HG02610 (cell line): ENCODE measurements around the gene RARB.

Experiments
- ATAC-seq: cut with Tn5 transposase; IDR thresholded peaks from one replicate; pipeline ENCODE4 v1.9.1; 2021; ENCODE audit warnings: mild to moderate bottlenecking, moderate library complexity; ENCODE audit not compliant: unreplicated experiment

RARB gene

DNA sequence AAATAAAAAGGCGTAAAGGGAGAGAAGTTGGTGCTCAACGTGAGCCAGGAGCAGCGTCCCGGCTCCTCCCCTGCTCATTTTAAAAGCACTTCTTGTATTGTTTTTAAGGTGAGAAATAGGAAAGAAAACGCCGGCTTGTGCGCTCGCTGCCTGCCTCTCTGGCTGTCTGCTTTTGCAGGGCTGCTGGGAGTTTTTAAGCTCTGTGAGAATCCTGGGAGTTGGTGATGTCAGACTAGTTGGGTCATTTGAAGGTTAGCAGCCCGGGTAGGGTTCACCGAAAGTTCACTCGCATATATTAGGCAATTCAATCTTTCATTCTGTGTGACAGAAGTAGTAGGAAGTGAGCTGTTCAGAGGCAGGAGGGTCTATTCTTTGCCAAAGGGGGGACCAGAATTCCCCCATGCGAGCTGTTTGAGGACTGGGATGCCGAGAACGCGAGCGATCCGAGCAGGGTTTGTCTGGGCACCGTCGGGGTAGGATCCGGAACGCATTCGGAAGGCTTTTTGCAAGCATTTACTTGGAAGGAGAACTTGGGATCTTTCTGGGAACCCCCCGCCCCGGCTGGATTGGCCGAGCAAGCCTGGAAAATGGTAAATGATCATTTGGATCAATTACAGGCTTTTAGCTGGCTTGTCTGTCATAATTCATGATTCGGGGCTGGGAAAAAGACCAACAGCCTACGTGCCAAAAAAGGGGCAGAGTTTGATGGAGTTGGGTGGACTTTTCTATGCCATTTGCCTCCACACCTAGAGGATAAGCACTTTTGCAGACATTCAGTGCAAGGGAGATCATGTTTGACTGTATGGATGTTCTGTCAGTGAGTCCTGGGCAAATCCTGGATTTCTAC, at the start of gene RARB:
TSS of gene RARB (plus strand) at position 322 of the 847 bp plus-strand sequence. CDS start at position 791, 469 bp downstream.
- no peak for ATAC-seq

DNA sequence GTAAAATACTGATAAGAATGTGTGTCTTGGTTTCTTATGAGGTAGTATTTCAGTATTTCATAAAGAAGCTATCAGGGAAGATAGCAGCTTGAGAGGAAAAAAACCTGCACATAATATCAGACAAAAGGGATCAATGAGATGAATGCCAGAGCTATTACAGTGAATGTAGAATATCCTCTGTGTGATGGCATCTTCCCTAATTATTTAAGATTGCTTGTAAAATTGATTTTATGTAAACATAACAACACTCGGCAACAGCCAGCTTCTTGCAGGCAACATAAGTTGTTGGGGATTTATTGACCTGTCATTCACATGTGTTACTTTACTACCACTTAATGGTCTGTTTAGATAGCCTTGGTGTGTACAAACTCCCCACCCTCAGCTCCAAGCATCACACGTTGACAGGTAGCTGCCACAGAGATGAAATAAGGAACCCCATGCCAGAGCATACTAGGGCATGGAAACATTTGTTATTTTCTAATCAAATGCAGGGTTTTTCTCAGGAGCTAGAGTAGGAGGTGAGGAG, 49.2 kb upstream of the RARB start:
- no peak for ATAC-seq

DNA sequence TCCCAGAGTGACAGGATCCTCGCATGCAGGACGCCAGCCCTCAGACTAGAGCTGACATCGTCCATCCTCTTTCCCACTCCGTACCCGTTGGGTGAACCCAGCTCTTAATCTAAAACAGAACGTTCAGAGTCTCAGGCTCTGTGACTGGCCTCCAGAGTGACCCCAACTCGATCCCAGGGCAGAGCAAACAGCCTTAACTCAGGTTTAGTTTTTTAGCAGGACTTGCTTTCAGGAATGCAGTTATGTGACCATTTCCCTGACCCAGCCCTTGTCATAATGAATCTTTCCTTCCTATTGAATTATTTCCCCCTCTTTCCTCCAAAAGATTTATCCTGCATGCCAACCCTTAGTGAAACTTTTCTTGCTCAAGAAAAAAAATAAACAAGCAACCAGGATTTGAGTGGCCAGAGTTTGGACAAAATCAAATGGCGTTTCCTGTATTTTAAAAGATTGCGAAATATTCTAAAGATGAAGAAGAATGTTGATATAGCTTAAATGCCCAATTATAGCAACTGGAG, 47.8 kb upstream of the RARB start:
- ATAC-seq = no peak

DNA sequence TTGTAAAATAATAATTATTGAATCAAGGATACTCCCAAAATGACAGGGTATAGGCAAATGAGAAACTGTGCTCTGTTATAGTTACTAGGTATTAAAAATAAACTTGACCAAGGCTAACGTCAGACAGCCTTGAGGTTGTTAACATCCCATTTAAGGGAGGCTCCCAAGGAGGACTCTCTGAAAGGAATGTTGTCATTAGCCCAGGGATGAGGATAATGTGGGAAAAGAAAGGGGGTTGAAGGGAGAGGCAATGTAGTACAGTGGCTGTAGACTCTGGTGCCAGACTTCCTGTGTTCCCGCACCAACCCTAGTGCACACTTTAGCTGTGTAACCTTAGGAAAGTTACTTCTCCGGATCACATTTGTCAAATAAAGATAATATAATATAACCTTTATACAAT, 47.0 kb upstream of the RARB start:
- no peak for ATAC-seq

DNA sequence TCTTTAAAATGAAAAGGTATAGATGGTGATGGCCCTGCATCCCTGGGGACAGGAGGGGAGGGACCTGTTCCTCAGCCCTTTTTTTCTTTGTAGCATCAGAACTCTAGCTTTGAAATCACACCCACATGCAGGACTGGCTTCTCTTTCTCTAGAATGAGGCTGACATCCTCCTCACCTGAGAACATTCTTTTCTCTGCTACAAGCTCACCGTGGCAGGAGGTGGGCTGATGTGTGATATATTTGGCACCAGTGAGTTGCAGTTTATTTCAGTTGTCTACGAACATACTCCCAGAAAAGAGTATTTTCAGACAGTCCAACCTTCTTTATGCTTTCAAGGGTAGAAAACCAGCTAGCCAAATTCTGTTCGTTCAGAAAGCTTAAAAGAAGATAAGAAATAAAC, 43.6 kb upstream of the RARB start:
- no peak for ATAC-seq

DNA sequence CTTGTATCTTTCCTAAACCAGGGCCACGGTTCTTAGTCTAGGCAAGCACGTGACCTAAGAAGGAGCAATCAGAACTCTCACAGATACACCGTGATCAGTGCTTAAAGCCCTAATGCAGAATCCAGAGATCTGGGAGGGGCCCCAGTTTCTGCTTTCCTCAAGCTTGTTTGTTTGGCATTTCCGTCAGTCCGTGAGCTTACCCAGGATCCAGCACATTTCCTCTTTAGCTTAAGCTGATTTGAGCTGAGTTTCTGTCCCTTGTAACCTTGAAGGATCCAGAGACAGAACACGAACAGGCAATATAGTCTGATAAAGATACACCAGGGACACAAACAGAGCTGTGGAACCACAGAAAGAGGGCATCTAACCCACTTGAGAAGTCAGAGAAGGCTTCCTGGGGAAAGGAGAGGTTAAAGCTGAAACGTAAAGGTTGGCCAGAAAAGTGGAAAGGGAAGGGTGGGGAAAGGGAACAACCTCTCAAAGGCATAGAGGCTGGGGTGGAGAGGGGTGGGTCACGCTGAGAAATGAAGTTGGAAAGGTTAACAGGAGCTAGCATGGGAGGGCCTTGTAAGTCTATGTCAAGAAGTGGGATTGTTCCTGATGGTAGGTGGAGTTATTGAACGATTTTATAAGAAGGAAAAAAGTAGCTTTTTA, 42.1 kb upstream of the RARB start:
- no peak for ATAC-seq

DNA sequence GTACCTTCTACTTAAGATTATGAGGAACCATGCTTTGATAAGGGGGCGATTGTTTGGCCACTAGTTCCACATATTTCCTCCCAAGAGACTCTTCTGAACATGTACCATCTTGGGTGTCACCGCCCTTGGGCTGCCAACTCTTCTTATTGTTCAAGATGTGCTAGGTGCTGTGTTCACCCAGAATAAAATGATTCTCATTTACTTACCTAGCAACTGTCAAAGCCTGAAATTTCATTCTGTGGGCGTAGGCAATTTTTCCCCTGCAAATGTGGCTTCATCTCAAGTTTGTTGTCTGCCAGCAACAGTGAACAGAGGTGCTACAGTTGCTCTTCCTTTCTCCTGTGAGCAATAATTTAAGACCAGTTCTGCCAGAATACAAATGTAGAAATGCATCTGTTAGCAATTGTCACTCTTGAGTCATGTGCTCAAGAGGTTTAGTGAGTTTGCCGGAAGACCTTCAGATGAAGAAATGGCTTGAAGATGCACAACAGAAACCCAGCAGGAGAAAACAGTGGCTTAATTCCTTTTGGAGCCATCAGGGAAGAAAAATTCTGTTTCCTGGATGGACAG, 41.3 kb upstream of the RARB start:
- no peak for ATAC-seq

DNA sequence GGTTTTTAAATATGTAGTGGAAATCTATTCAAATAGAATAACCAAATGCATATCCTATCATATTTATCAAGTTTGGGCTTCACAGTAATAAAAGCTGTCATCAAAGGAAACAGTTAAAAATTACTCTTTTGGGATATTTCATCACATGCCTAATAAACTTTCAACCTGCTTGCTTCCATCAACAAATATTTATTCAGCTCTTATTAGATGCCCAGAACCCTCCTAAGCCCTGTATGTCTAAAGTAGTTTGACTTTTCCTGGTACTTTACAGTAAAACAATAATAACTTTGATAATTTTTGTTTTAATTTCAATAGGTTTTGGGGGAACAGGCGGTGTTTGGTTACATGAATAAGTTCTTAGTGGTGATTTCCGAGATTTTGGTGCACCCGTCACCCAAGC, 37.5 kb upstream of the RARB start:
- no peak for ATAC-seq

DNA sequence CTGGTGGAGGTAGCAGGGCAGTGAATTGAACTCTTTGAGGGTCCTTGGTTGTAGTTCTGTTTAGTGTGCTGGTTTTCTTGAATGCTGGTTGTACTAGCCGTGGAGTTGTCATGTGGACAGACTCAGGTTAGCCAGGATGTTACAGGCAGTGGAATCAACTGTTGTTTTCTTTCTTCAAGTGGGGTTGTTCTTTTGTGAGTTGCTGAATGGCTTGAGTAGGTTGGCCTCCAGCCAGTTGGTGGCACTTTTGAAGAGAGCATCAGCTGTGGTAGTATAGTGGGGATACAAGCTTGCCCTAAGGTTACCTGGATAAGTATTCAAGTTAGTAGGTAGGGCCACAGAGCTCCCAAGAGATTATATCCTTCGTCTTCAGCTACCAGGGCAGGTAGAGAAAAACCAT, 31.8 kb upstream of the RARB start:
- no peak for ATAC-seq

DNA sequence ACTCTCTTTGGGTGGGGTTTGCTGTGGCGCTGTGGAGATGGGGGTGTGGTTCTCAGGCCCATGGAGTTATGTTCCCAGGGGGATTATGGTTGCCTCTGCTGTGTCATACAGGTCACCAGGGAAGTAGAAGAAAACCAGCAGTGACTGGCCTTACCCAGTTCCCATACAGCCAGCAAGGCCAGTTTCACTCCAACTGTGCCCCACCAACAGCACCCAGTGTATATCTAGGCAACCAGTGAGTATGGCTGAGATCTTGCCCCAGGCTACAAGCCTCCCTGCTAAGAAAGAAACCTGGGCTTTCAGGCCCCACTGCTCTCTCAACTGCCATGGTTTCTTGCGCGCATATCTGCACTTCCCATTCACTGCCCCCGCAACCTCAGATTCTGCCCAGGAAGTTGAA, 31.4 kb upstream of the RARB start:
- no peak for ATAC-seq

DNA sequence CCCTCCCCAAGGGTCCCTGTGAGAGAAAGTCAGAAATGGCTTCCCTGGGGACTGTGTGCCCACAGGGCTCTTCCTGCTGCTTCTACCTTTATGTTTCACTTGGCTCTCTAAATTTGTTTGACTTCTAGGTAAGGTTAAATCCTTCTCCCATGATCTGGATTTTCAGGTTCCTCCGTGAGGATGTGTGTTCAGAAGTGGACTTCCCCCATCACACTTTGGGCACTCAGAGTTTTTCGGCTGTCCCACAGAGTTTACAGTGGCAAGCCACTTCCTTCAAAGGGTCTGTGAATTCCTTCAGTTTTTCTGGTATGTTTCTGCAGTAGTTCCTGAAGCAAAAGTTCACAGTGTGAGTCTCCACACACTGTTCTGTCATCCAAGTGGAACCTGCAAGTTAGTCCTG, 30.9 kb upstream of the RARB start:
- ATAC-seq = no peak

DNA sequence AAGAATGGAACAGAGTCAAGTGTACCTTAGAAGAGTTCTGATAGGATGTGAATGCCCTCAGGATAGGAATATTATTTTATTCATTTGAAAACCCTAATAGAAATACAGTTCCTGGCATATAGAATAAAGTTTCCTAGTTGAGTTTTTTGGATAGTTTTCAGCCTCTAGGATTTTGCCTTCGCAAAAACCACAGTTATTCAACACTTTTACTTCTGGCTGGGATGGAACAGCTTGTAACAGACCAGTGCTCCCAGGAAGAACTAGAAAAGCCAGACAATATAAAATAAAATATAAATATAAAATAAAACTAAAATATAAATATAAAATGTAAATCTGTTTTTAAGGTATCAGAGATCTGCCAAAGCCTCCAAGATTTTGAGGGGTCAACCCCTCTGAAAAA, 27.5 kb upstream of the RARB start:
- ATAC-seq = no peak

DNA sequence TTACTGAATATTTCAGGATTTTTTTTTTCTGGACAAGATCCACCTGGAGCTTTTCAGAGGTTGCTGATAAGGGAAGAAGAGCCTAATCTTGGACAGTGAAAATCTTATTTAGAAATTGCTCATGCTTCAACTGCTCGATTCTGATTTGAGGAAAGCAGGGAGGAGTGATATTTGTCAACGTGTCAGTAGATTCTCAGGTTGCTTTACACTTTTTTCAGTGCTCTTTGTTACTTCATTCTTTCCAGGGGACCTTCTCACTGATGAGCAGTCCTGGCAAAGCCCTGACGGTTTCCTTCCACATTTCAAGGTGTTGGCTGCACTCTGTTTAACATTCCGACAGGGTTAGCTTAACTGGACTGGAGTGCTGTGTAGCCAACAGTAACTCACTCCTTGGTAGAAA, 24.1 kb upstream of the RARB start:
- ATAC-seq = no peak

DNA sequence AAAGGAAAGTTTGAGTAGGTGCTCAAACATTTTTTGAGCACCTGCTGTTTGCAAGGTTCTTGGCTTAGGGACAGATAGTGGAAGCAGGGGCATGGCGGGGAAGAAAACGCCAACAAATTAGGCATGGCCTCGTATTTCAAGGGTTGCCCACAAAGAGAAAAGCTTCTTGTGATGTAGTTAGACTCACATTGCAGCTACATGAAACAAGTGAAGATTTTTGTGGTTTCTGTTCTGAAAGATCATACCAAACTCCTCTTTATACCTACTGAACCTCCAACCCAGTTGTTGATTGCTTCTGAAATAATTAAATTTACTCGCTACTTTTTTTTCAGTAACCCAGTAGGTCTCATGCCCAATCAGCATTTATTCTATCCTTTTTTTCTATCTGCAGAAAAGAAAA, 23.5 kb upstream of the RARB start:
- ATAC-seq = no peak

DNA sequence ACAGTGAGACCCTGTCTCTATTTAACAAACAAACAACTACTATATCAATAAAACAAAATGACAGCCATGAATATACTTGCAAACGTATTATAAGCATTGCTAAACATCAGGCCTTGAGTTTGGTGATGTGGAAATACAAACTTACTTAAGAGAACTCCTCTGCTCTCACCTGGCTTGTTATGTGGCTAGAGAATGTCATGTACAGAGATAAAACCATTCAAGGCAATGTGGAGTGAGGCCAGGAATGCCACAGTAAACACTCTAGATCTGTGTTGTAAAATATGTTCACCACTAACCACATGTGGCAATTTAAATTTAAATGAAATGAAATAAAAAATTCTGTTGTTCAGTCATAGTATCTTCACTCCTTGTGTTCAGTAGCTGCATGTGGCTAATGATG, 22.7 kb upstream of the RARB start:
- ATAC-seq = no peak

DNA sequence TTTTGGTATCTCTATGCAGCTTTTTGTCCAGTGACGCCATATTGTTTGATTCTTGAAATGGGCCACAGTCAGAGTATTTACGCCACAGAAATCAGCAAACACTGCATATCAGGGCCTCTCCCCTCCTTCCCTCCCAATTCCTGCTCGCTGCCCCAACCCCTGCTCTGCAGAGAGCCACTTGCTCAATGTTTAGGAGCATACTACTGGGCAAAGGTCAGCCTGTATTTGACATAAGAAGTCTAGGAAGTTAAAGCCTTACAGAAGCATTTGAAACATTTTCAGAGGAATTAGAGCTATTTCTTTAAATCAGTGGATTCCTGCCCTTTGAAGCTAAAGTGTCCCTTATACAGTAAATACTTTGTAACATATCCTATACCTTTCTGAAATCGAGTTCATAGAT, 17.4 kb upstream of the RARB start:
- no peak for ATAC-seq

DNA sequence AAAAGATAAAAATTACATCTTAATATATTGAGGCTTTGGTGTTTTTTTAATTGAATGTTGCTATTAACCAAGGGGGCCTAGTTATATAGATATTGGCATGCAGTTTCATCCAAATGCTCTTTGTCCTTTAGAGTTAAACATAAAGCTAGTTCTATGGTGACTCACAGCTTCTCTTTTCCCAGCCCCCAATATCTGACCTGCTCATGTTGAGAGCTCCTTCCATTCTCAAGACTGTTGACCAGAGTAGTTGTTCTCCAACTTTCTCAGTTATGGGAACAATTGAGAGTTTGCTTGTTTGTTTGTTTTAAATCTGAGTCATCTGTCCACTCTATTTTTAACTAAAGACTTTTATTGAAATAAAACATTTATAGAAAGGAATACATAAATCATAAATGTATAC, 15.8 kb upstream of the RARB start:
- no peak for ATAC-seq

DNA sequence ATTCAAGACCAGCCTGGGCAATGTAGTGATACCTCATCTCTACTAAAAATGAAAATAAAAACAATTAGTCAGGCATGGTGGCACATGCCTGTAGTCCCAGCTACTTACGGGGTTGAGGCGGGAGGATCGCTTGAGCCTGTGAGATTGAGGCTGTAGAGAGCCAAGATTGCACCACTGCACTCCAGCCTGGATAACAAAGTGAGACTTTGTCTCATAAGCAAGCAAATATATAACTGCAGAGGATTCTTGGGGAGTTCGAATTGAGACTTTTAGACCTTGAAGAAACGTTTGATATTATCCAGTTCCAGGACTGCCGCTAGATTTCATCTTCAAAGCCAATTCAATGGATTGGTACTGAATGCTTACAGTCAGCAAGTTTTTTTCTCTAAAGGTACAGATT, 11.9 kb upstream of the RARB start:
- no peak for ATAC-seq

DNA sequence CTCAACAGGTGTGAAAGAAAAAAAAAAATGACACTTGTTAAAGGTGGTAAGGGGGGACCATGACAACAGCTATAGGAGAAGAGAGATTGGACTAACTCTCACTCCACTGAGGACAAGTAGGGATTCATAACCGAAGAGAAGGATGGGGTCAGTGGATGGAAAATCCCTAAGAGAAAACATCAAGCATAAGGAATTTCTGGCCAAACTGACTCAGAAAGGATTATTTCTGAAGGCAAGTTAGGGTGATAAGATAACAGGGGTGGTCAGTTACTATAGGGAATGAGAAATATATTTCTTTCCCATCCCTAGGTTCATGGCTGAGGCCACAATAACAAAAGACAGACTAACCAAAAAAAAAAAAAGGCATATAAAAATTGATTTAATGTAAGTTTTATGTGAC, 9.5 kb upstream of the RARB start:
- ATAC-seq = no peak

DNA sequence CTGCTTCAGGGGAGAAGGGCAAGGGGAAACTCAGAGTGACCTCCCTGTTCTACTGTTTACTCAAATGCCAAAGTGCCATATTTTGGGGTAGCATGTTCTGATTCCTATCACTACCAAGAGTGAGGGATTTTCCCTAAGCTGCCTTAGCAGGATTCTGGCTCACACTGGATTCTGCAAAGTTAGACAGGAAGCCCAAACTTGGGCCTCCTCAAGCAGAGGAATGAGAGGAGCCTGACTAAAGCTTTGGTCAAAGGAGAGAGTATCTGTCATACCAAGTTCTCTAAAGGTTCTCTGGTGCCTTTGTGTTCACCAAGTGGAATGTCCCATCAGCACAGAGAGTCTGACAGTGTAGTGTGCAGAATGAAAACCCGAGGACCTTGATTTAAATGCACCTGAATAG, 8.8 kb upstream of the RARB start:
- ATAC-seq = no peak

DNA sequence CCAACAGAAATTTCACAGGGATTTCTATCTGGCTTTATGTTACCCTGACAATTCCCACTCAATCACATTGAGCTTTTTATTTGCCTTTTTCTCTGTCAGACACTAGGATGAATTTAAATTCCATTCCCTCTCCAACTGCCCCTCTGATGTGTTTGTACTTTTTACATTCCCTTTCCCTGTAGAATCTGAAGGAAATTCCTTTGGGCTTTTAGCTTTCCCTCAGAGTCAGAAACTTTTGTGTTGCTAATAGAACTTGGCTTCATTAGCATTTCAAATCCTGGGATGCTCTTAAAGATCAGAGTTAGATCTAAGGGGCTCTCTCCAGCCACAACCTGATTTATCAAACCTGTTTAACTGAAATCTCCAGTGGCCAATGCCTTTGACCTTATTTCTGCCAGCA, 7.9 kb upstream of the RARB start:
- ATAC-seq = no peak

DNA sequence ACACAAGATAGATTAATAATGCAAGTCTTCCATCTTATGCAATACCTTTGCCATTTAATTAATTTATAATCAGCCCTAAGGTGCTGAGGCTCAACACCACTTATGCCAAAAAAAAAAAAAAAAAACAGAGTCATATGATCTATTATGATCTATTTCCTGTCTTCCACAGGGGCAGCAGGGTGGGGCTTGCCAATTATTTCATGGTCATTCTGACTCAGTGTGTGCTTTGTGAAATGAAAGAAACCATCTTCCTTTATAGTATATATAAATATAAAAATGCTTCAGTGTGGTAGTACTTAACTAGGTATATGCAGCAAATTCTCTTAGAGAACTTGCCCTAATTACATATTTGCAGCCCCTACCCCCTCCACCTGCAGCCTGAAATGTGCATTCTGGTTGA, 7.2 kb upstream of the RARB start:
- no peak for ATAC-seq
